Brain microvascular endothelial cell (primary cell): ENCODE data around the gene HID1.
A peak's percentile ranks its signal among the peaks of the same experiment; 100 is the strongest.

Experiments
- DNase-seq: peaks from one replicate; pipeline ENCODE4 v3.0.0-alpha.2; 2020
- H3K27ac ChIP-seq: fragments of 250-450 bp; sonication (Bioruptor Pico); 2 replicates; pipeline ENCODE4 v1.5.1; 2020; ENCODE audit warnings: mild to moderate bottlenecking, moderate library complexity
- H3K27me3 ChIP-seq: fragments of 250-450 bp; sonication (Bioruptor Pico); replicated peaks from 2 replicates; pipeline ENCODE4 v1.5.1; 2020; ENCODE audit warnings: mild to moderate bottlenecking
- H3K36me3 ChIP-seq: fragments of 250-450 bp; sonication (Bioruptor Pico); replicated peaks from 2 replicates; pipeline ENCODE4 v1.5.1; 2020; ENCODE audit warnings: mild to moderate bottlenecking
- H3K4me3 ChIP-seq: 2 replicates; pipeline ENCODE4 v1.5.1; 2011; ENCODE audit warnings: low read depth, mild to moderate bottlenecking, control low read depth, low read length, moderate library complexity
- CTCF ChIP-seq: IDR thresholded peaks from 2 replicates; pipeline ENCODE4 v1.5.1; 2011; ENCODE audit warnings: low read depth, mild to moderate bottlenecking, moderate library complexity, low read length, control low read depth, inconsistent platforms; ENCODE audit errors: missing control alignments
- in situ Hi-C: cut with HindIII; loops from 2 replicates; pipeline ENCODE4 v1.10.0; 2017; ENCODE audit warnings: low sequenced_read_pairs, low pct_ligation_motif_present

The HID1 gene

GRCh38 chr17:75012346-75013091 lies 40.0 kb upstream of the HID1 start, which contains the start of gene MRPL58:
Gene MRPL58, plus strand, starts transcription at chr17:75012670. Its CDS starts 17 bp downstream, at chr17:75012687.
- H3K4me3 ChIP-seq: peak within 1 kb of the TSS; percentile 89
- H3K27me3 ChIP-seq: no peaks in the 10 kb centered on the region
- H3K27ac ChIP-seq: peak within 1 kb of the TSS; percentile 67
- peak; percentile 74 for TF ChIP-seq CTCF
- peak; percentile 77 for DNase-seq
- in situ Hi-C loops: no loop called here
- no peaks in the 10 kb centered on the region for H3K36me3 ChIP-seq

- no peak for TF ChIP-seq CTCF
- no peak for DNase-seq
- in situ Hi-C loops: no loop called here
- H3K27ac ChIP-seq: peak overlapping the region; percentile 67
- peak overlapping the region; percentile 89 for H3K4me3 ChIP-seq
- no peaks in the 10 kb centered on the region for H3K36me3 ChIP-seq
- no peaks in the 10 kb centered on the region for H3K27me3 ChIP-seq
Measured at GRCh38 chr17:75012096-75012345, 39.5 kb upstream of the HID1 start.

- in situ Hi-C loops: no loop called here
- peak; percentile 54 for DNase-seq
- Histone ChIP-seq H3K4me3 (peak overlapping the region; percentile 89), H3K27me3 (no peaks in the 10 kb centered on the region), H3K27ac (peak overlapping the region; percentile 67), H3K36me3 (peaks cover 3% of the 10 kb centered on the region)
- TF ChIP-seq CTCF: no peak
Measured at GRCh38 chr17:75011401-75012095, 39.0 kb upstream of the HID1 start.

- no peak for DNase-seq
- Histone ChIP-seq H3K27me3 (no peaks in the 10 kb centered on the region), H3K27ac (no peak overlapping the region), H3K4me3 (no peak overlapping the region), H3K36me3 (peaks cover 4% of the 10 kb centered on the region)
- in situ Hi-C loops: no loop called here
- no peak for TF ChIP-seq CTCF
Measured at GRCh38 chr17:75010683-75011400, 38.3 kb upstream of the HID1 start.

GRCh38 chr17:75009139-75009724 lies 36.7 kb upstream of the HID1 start:
- DNase-seq: no peak
- Histone ChIP-seq H3K36me3 (peaks cover 17% of the 10 kb centered on the region), H3K27ac (no peak overlapping the region), H3K27me3 (no peaks in the 10 kb centered on the region), H3K4me3 (no peak overlapping the region)
- in situ Hi-C loops: no loop called here
- no peak for TF ChIP-seq CTCF
